Fibroblast of villous mesenchyme (primary cell): ENCODE measurements around the gene WSB1. TPM values are rescaled to one million over a fixed set of nuclear protein-coding genes. Genes with fewer than 3 reads are reported as not detected.
A peak's percentile ranks its signal among the peaks of the same experiment; 100 is the strongest.

ENCODE experiments used
- DNase-seq: peaks from one replicate; pipeline ENCODE4 v3.0.0-alpha.2; 2010; ENCODE audit warnings: low read depth
- H3K4me3 ChIP-seq: 2 replicates; pipeline ENCODE4 v1.5.1; 2011; ENCODE audit warnings: low read depth, mild to moderate bottlenecking, low read length
- total RNA-seq: library from RNA; depleted of rRNA; stranded (reverse); fragments of >200 nt; gene quantifications from 2 replicates; pipeline ENCODE4 v1.2.3, GENCODE V29; 2012
- TF ChIP-seq, protein P1 (sequence below): IDR thresholded peaks from 2 replicates; pipeline ENCODE4 v1.5.1; 2012; ENCODE audit warnings: low read depth, mild to moderate bottlenecking, low read length; ENCODE audit not compliant: insufficient read depth

The WSB1 gene
- total RNA-seq, 1 donor: 135 TPM

DNA sequence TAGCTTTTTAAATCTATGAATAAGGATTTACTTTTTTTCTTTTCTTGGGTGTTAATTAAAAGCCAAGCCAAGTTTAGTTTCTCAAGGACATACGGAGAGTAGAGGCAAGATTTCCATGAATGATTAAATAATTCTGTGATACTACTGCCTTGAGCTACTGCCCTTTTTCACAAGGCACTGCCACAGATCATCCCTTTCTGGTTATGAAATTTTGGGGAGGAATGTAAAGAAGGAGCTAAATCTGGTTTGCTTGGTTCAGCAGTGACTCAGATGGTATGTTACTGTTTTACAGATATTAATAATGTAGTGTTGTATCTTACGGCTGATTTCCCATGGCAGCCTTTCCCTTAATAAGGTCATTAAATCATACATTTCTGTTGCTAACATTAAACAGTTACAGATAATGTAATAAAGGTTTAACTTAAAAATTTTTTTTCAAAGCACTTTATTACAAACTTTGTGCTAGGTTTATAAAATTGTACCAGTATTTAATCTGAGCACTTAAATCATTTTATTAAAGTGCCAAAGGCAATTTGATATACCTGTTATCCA is 2.6 kb downstream of the WSB1 start:
- H3K4me3 ChIP-seq: peak overlapping the region; percentile 100
- TF ChIP-seq, protein P1, sequence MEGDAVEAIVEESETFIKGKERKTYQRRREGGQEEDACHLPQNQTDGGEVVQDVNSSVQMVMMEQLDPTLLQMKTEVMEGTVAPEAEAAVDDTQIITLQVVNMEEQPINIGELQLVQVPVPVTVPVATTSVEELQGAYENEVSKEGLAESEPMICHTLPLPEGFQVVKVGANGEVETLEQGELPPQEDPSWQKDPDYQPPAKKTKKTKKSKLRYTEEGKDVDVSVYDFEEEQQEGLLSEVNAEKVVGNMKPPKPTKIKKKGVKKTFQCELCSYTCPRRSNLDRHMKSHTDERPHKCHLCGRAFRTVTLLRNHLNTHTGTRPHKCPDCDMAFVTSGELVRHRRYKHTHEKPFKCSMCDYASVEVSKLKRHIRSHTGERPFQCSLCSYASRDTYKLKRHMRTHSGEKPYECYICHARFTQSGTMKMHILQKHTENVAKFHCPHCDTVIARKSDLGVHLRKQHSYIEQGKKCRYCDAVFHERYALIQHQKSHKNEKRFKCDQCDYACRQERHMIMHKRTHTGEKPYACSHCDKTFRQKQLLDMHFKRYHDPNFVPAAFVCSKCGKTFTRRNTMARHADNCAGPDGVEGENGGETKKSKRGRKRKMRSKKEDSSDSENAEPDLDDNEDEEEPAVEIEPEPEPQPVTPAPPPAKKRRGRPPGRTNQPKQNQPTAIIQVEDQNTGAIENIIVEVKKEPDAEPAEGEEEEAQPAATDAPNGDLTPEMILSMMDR: no peak
- peak; percentile 89 for DNase-seq

DNA sequence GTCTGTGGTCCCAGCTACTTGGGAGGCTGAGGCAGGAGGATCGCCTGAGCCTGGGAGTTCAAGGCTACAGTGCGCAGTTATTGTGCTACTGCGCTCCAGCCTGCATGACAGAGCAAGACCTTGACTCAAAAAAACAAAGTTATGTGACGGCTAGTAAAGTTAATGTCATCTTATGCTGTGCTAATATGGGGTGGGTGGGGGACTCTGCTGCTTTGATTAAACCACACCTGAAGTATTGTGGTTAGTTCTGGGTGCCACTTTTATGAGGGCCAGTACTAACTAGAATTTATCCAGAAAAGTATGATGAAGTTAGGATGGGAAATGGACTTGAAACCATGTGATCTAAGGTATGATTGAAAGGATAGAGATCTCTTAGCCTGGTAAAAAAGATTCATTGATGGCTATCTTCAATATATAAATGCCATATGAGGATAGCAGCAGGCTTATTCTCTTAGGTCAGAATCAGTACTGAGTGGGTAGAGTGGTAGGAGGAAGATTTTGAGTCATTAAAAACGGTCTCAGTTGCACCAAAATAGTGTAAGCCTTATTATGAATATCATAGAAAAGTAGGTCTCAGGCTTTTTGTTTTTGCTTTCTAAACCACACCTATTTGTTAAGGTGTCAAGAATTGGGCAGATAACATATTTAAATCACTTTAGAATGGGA is 5.6 kb downstream of the WSB1 start:
- no peak overlapping the region for H3K4me3 ChIP-seq
- DNase-seq: no peak
- TF ChIP-seq, protein P1: no peak

DNA sequence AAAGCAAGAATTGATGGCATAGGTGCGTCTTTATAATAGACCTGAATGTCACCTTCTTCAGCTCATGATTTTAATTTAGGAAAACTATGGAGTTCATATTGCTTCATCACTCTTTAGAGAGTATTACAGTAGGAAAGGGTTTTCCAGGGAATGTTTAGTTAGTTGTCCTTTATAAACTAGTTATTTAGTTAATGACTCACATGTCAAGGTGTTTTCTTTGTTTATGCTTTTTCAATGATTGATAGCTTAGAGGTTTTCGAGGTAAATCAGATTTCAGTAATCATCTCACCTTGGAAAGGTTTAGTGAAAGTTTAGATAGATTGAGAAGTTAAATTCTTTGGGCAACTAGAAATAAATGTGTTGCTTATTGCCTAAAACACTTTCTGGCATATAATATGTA is 9.8 kb downstream of the WSB1 start:
- DNase-seq: no peak
- TF ChIP-seq, protein P1: no peak

DNA sequence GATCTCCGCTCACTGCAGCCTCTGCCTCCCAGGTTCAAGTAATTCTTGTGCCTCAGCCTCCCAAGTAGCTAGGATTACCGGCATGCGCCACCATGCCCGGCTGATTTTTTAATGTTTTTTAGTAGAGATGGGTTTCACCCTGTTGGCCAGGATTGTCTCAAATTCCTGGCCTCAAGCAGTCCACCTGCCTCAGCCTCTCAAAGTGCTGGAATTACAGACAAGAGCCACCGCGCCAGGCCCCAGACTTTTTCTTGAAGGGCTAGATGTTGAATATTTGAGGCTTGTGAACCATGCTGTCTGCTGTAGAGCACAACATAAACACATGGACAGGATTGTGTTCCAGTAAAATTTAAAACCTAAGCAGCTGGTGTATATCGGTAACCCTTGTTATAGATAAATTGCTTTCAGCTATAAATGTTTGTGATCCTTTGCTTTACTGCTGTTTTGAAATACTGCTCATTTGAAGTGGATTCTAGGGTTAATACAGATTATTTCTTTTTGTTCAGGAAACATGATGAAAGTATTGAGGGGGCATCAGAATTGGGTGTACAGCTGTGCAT is 12.4 kb downstream of the WSB1 start:
- no peak overlapping the region for H3K4me3 ChIP-seq
- TF ChIP-seq, protein P1: no peak
- DNase-seq: peak; percentile 71

More for the DNA sequence above, 9.8 kb downstream of the WSB1 start:
- no peak overlapping the region for H3K4me3 ChIP-seq

DNA sequence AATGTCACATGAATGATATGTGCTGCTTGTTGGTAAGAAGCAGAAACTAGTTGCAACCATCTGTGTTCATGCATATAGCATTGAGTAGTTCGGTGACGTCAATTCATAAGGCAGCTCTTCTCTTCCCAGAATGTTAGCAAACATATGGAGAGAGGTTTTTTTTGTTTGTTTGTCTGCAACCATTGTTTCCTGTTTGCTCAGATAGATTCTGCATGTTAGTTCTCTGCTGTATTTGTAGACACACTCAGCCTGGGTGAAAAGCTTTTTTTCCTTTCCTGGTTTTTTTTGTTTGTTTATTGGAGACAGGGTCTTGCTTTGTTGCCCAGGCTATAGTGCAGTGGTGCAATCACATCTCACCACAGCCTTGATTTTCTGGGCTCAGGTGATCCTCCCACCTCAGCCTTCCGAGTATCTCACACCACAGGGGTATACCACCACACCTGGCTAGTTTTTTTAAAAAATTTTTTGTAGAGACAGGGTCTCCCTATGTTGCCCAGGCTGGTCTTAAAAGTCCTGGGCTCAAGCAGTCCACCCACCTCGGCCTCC is 16.7 kb downstream of the WSB1 start:
- TF ChIP-seq, protein P1: no peak
- no peak overlapping the region for H3K4me3 ChIP-seq
- no peak for DNase-seq

DNA sequence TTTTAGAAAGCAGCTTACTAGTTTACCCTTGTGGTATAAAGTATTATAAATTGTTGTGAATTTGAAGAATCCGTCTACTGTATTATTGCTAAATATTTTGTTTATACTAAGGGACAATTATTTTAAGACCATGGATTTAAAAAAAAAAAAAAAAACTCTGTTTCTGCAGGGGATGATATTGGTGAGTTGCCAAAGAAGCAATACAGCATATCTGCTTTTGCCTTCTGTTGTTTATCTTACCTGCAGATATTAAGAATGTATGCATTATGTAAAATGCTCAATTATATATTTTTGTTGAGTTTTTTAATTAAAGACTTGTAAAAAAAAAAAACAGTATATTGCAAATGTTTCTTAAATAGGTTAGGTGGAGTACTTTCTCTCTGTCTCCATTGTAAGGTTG is 19.4 kb downstream of the WSB1 start:
- H3K4me3 ChIP-seq: no peak overlapping the region
- no peak for DNase-seq
- TF ChIP-seq, protein P1: no peak
